Measurements from ENCODE around the gene SP2. TPM values are rescaled to one million over a fixed set of nuclear protein-coding genes. Genes with fewer than 3 reads are reported as not detected.
A peak's percentile ranks its signal among the peaks of the same experiment; 100 is the strongest.

Gene SP2
- total and polyA plus RNA-seq, 11 donors = 4.1 to 21.2 (median 16.0) TPM

DNA sequence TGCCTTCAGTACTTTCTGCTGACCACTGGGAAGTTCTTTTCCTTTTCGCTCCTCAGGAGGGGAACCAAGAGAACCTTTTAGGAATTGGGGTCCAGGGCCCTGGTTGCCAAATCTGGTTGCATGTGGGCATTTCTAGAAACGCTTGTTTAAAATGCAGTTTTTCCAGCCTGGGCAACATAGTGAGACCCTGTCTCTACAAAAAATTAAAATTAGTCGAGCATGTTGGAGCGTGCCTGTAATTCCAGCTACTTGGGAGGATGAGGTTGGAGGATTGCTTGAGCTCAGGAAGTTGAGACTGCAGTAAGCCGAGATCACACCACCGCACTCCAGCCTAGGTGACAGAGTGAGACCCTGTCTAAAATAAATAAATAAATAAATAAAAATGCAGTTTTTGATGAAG lies 46.5 kb downstream of the SP2 start:
- peak overlapping the region in 9 of 12 donors; percentile 64 to 98 (median 85) for H3K4me3 ChIP-seq
- TF ChIP-seq, protein P1, sequence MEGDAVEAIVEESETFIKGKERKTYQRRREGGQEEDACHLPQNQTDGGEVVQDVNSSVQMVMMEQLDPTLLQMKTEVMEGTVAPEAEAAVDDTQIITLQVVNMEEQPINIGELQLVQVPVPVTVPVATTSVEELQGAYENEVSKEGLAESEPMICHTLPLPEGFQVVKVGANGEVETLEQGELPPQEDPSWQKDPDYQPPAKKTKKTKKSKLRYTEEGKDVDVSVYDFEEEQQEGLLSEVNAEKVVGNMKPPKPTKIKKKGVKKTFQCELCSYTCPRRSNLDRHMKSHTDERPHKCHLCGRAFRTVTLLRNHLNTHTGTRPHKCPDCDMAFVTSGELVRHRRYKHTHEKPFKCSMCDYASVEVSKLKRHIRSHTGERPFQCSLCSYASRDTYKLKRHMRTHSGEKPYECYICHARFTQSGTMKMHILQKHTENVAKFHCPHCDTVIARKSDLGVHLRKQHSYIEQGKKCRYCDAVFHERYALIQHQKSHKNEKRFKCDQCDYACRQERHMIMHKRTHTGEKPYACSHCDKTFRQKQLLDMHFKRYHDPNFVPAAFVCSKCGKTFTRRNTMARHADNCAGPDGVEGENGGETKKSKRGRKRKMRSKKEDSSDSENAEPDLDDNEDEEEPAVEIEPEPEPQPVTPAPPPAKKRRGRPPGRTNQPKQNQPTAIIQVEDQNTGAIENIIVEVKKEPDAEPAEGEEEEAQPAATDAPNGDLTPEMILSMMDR (IDR thresholded peaks at IDR 0.05) = no peak
- TF ChIP-seq POLR2A (IDR thresholded peaks at IDR 0.05) = no peak
- intact Hi-C loops (cut with DNase I) = loop anchor here in 7 of 10 donors (5.0 to 10.0 kb wide), 5 partner anchors 35 to 98 kb away; partner anchors contain the start of genes SCRN2 (in 2 of the 7) and SP2 (in 1 of the 7)
- WGBS, 4 donors = 75 to 79% (median 79%) methylated on average over 6 of the region's 6 CpGs
- H3K9me3 ChIP-seq = no peaks in the 10 kb centered on the region
- peaks cover 0 to 25% (median 14%) of the 10 kb centered on the region in 9 donors for H3K36me3 ChIP-seq
- no peaks in the 10 kb centered on the region for H3K27me3 ChIP-seq
- peaks cover 0 to 51% (median 17%) of the 10 kb centered on the region in 12 donors for H3K4me1 ChIP-seq
- peak overlapping the region in 4 of 12 donors; percentile 71 to 92 (median 78) for H3K27ac ChIP-seq
- DNase-seq (no peak), ATAC-seq (no peak)

DNA sequence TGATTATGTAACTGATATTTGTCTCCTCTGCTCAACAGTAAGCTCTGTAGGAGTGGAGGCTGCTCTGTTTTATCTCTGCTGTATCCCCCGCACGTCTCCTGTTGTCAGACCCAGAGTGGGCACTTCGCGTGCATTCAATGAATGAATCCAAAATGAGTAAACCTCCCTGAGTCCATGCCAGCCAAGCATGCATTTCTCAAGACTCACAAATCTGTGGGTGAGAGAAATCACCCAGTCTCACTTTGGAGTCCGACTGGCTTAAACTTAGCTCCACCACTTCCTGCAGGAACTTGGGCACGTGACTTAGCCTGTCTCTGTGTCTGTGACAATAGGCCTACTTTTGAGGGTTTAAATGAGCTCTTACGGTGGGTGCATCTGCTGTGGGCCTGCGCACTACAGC lies 49.0 kb downstream of the SP2 start:
- peaks cover 5 to 66% (median 32%) of the 10 kb centered on the region in 12 donors for H3K4me1 ChIP-seq
- WGBS, 4 donors = 74 to 82% (median 76%) methylated on average over 8 of the region's 8 CpGs

DNA sequence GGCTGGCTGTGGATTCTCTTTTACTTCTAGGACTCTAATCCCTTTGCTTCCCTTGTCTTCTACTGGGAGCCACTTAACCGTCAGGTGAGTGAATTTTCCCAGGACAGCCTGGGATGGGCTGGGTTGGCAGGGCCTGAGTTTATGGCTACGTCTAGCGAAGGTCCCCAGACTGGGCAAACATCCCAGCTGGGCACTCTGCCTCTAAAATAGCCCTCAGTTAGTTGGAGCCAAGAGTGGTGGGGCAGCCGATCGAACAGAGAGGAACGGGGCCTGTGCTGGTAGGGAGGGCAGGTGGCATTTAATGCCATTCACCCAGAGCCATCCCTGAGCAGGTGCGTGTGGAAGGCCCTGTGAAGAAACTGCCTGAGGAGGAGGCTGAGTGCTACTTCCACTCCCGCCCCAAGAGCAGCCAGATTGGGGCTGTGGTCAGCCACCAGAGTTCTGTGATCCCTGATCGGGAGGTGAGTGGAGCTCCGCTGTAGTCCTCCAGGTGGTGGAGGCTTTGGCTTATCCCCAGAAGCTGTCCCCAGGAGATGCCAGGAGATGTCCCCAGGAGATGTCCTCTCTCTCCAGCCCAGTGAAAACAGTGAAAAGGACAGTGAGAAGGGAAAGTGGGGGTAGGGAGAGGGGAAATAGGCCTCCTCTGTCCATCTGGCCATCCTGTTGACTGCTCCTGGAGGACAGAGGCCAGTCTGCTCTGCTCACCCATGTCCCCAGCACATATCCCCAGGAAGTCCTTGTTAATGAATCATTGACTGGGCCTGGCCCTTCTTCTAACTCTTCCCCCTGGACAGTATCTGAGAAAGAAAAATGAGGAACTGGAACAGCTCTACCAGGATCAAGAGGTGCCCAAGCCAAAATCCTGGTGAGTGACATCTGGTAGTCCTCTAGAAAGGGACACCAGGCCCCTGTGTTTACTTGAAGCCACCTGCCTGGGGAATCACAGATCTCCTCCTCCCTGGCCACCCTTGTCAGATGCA lies 49.8 kb downstream of the SP2 start:
- peak in 1 of 5 donors; percentile 36 for DNase-seq
- intact Hi-C loops (cut with DNase I) = loop anchor here in 9 of 10 donors (5.0 to 10.0 kb wide), 3 partner anchors 49 to 104 kb away; partner anchors contain the start of genes SCRN2 (in 8 of the 9) and SP2 (in 2 of the 9)
- ATAC-seq = no peak

More for the DNA sequence above, 49.0 kb downstream of the SP2 start:
- TF ChIP-seq, protein P1 (IDR thresholded peaks at IDR 0.05) = no peak
- no peak for TF ChIP-seq POLR2A (IDR thresholded peaks at IDR 0.05)
- H3K27me3 ChIP-seq = no peaks in the 10 kb centered on the region
- no peaks in the 10 kb centered on the region for H3K9me3 ChIP-seq
- H3K4me3 ChIP-seq = no peak overlapping the region
- no peak for ATAC-seq
- no peak for DNase-seq
- intact Hi-C loops (cut with DNase I) = loop anchor here in 9 of 10 donors (5.0 to 10.0 kb wide), 3 partner anchors 48 to 103 kb away; partner anchors contain the start of genes SCRN2 (in 8 of the 9) and SP2 (in 2 of the 9)
- peak overlapping the region in 2 of 12 donors; percentile 18 to 64 for H3K27ac ChIP-seq
- peaks cover 0 to 38% (median 21%) of the 10 kb centered on the region in 9 donors for H3K36me3 ChIP-seq

More for the DNA sequence above, 49.8 kb downstream of the SP2 start:
- 69 to 84% (median 74%) methylated on average over 5 to 10 of the region's 10 CpGs for WGBS, 4 donors
- H3K27me3 ChIP-seq = no peaks in the 10 kb centered on the region
- no peaks in the 10 kb centered on the region for H3K9me3 ChIP-seq
- no peak for TF ChIP-seq POLR2A (IDR thresholded peaks at IDR 0.05)
- TF ChIP-seq, protein P1 (IDR thresholded peaks at IDR 0.05) = no peak
- peaks cover 0 to 38% (median 21%) of the 10 kb centered on the region in 9 donors for H3K36me3 ChIP-seq
- H3K27ac ChIP-seq = peak overlapping the region in 4 of 12 donors; percentile 11 to 64 (median 35)
- H3K4me3 ChIP-seq = no peak overlapping the region
- peaks cover 5 to 65% (median 30%) of the 10 kb centered on the region in 12 donors for H3K4me1 ChIP-seq
